CD4-positive, alpha-beta memory T cell (primary cell): Measurements from ENCODE around the gene ZNF383. TPM values are rescaled to one million over a fixed set of nuclear protein-coding genes. Genes with fewer than 3 reads are reported as not detected.
"Not testable (repeated sequence)": the region's sequence is repeated elsewhere in the genome, so short reads cannot be mapped to it uniquely, and the experiment has no call there.

Experiments used
- CTCF ChIA-PET: fragments of 350-600 bp; sonication (Branson Sonifier 250); formaldehyde crosslinking; loops from one replicate; lab custom pipeline; 2021; ENCODE audit warnings: inconsistent platforms; ENCODE audit not compliant: partially characterized antibody; lab: Charles Lee
- POLR2A ChIA-PET: fragments of 350-600 bp; sonication (Branson Sonifier 250); formaldehyde crosslinking; loops from one replicate; lab custom pipeline; 2021; ENCODE audit not compliant: partially characterized antibody; lab: Charles Lee
- DNase-seq, 5 donors: peaks; one replicate each; pipeline versions ENCODE4 v3.0.0 to v3.0.0-alpha.2; 2020 to 2022; ENCODE audit warnings: mixed read lengths in 1 of 5
- H3K27ac ChIP-seq: one replicate; pipeline ENCODE4 v1.7.0; 2013; ENCODE audit warnings: low read depth, low read length
- H3K27me3 ChIP-seq: 2 replicates; pipeline ENCODE4 v1.7.0; 2013; ENCODE audit warnings: mild to moderate bottlenecking, low read length, moderate library complexity; ENCODE audit not compliant: insufficient read depth
- H3K36me3 ChIP-seq: 2 replicates; pipeline ENCODE4 v1.7.0; 2013; ENCODE audit warnings: mild to moderate bottlenecking, low read length, moderate library complexity; ENCODE audit not compliant: insufficient read depth
- H3K4me1 ChIP-seq: 2 replicates; pipeline ENCODE4 v1.7.0; 2013; ENCODE audit warnings: mild to moderate bottlenecking, low read length, moderate library complexity; ENCODE audit not compliant: insufficient read depth
- H3K4me3 ChIP-seq, 2 donors: one replicate each; pipeline ENCODE4 v1.7.0; 2013; ENCODE audit warnings: low read length in 2 of 2, mild to moderate bottlenecking in 1 of 2
- H3K9me3 ChIP-seq, 2 donors: one replicate each; pipeline ENCODE4 v1.7.0; 2013; ENCODE audit warnings: low read length in 2 of 2, control low read depth in 1 of 2; ENCODE audit not compliant: control insufficient read depth in 1 of 2
- H3K27ac Mint-ChIP-seq, 7 donors: one replicate each; pipeline ENCODE4 v1.8.0; 2020 to 2021; ENCODE audit warnings: mixed read lengths in 7 of 7, mild to moderate bottlenecking in 6 of 7, inconsistent platforms in 3 of 7, moderate library complexity in 3 of 7
- H3K27me3 Mint-ChIP-seq, 2 donors: one replicate each; pipeline ENCODE4 v1.8.0; 2020 to 2021; ENCODE audit warnings: mixed read lengths in 2 of 2
- H3K36me3 Mint-ChIP-seq, 2 donors: one replicate each; pipeline ENCODE4 v1.8.0; 2020 to 2021; ENCODE audit warnings: mixed read lengths in 2 of 2, inconsistent platforms in 1 of 2, mild to moderate bottlenecking in 1 of 2
- H3K4me1 Mint-ChIP-seq, 4 donors: one replicate each; pipeline ENCODE4 v1.8.0; 2020 to 2021; ENCODE audit warnings: mixed read lengths in 4 of 4, mild to moderate bottlenecking in 1 of 4
- H3K4me3 Mint-ChIP-seq, 8 donors: one replicate each; pipeline ENCODE4 v1.8.0; 2020 to 2021; ENCODE audit warnings: mixed read lengths in 8 of 8, mild to moderate bottlenecking in 7 of 8, moderate library complexity in 6 of 8, inconsistent platforms in 3 of 8
- H3K9me3 Mint-ChIP-seq, 8 donors: one replicate each; pipeline ENCODE4 v1.8.0; 2020 to 2021; ENCODE audit warnings: mixed read lengths in 8 of 8, mild to moderate bottlenecking in 5 of 8, inconsistent platforms in 3 of 8, moderate library complexity in 1 of 8
- intact Hi-C: fragments of 100-400 bp; cut with micrococcal nuclease; formaldehyde crosslinking; loops from one replicate; pipeline ENCODE4 v1.15.1; 2023
- polyA plus RNA-seq, 2 donors: library from polyadenylated mRNA; unstranded; fragments of 300-500 nt; fragmentation: Illumina TruSeq; gene quantifications; one replicate each; pipeline ENCODE4 v1.2.3, GENCODE V29; 2021
- total RNA-seq, 2 experiments: library from RNA; stranded (reverse); gene quantifications; one replicate each; pipeline ENCODE4 v1.2.3, GENCODE V29; 2021

Gene ZNF383
- total and polyA plus RNA-seq, 4 experiments from 2014 or later = 8.4 to 34.0 (median 23.1) TPM

- H3K4me3 ChIP-seq = peak overlapping the region; percentile 9 to 15
- H3K36me3 ChIP-seq = no peaks in the 10 kb centered on the region
- no peak overlapping the region for H3K27ac ChIP-seq
- H3K27me3 ChIP-seq = no peaks in the 10 kb centered on the region
- POLR2A ChIA-PET = no interaction called here
- H3K27ac Mint-ChIP-seq = peak overlapping the region in 2 of 7 donors; percentile 61 to 80
- intact Hi-C loops = no loop called here
- peaks cover 6 to 92% (median 78%) of the 10 kb centered on the region in 8 donors for H3K9me3 Mint-ChIP-seq
- peaks cover 0 to 6% (median 0%) of the 10 kb centered on the region in 4 donors for H3K4me1 Mint-ChIP-seq
- peak overlapping the region; percentile 49 to 91 (median 73) for H3K4me3 Mint-ChIP-seq
- H3K27me3 Mint-ChIP-seq = peaks cover 0 to 3% of the 10 kb centered on the region in 2 donors
- peaks cover 31 to 34% of the 10 kb centered on the region in 2 donors for H3K36me3 Mint-ChIP-seq
- H3K9me3 ChIP-seq = peaks cover 9 to 37% of the 10 kb centered on the region in 2 donors
- H3K4me1 ChIP-seq = no peaks in the 10 kb centered on the region
- CTCF ChIA-PET = no interaction called here
- DNase-seq = peak; percentile 15 to 77 (median 43)
Observed at GRCh38 chr19:37251308-37252229, 33.6 kb downstream of the ZNF383 start.

- H3K36me3 ChIP-seq, H3K4me1 ChIP-seq, POLR2A ChIA-PET, H3K4me3 ChIP-seq, H3K4me3 Mint-ChIP-seq, H3K27ac ChIP-seq, H3K9me3 ChIP-seq, intact Hi-C loops, H3K4me1 Mint-ChIP-seq, DNase-seq, H3K27me3 Mint-ChIP-seq, H3K27me3 ChIP-seq, CTCF ChIA-PET, H3K27ac Mint-ChIP-seq: not testable (repeated sequence)
- Mint-ChIP-seq H3K9me3 (peaks cover 2 to 46% (median 26%) of the 10 kb centered on the region in 8 donors), H3K36me3 (peaks cover 10 to 24% of the 10 kb centered on the region in 2 donors)
Observed at GRCh38 chr19:37263028-37263427, 45.0 kb downstream of the ZNF383 start.

GRCh38 chr19:37267005-37267404, 49.0 kb downstream of the ZNF383 start:
- H3K4me1 ChIP-seq, DNase-seq, H3K4me3 Mint-ChIP-seq, H3K9me3 ChIP-seq, H3K27me3 ChIP-seq, H3K36me3 Mint-ChIP-seq, H3K4me3 ChIP-seq, H3K36me3 ChIP-seq, H3K4me1 Mint-ChIP-seq, POLR2A ChIA-PET, H3K27ac Mint-ChIP-seq, H3K27me3 Mint-ChIP-seq, intact Hi-C loops, H3K27ac ChIP-seq, CTCF ChIA-PET: not testable (repeated sequence)
- peaks cover 2 to 27% (median 13%) of the 10 kb centered on the region in 8 donors for H3K9me3 Mint-ChIP-seq

- H3K27ac Mint-ChIP-seq, H3K27ac ChIP-seq, POLR2A ChIA-PET, H3K4me3 ChIP-seq, H3K27me3 ChIP-seq, CTCF ChIA-PET, H3K36me3 Mint-ChIP-seq, intact Hi-C loops, H3K9me3 ChIP-seq, H3K4me1 Mint-ChIP-seq, H3K36me3 ChIP-seq, DNase-seq, H3K27me3 Mint-ChIP-seq, H3K4me1 ChIP-seq: not testable (repeated sequence)
- Mint-ChIP-seq H3K9me3 (peaks cover 2 to 20% (median 7%) of the 10 kb centered on the region in 8 donors), H3K4me3 (peak overlapping the region in 1 of 8 donors; percentile 15)
Observed at GRCh38 chr19:37267755-37268154, 49.7 kb downstream of the ZNF383 start.

- intact Hi-C loops, CTCF ChIA-PET, H3K4me1 ChIP-seq, H3K4me1 Mint-ChIP-seq, H3K27ac Mint-ChIP-seq, DNase-seq, H3K27ac ChIP-seq, H3K9me3 Mint-ChIP-seq, H3K27me3 Mint-ChIP-seq, H3K9me3 ChIP-seq, H3K4me3 Mint-ChIP-seq, H3K36me3 ChIP-seq, H3K36me3 Mint-ChIP-seq, H3K4me3 ChIP-seq, POLR2A ChIA-PET, H3K27me3 ChIP-seq: not testable (repeated sequence)
Observed at GRCh38 chr19:37280656-37281055, 62.6 kb downstream of the ZNF383 start.

- H3K4me3 Mint-ChIP-seq, H3K27ac ChIP-seq, H3K4me1 Mint-ChIP-seq, H3K36me3 Mint-ChIP-seq, intact Hi-C loops, POLR2A ChIA-PET, H3K4me1 ChIP-seq, H3K27me3 Mint-ChIP-seq, H3K9me3 Mint-ChIP-seq, H3K9me3 ChIP-seq, H3K27me3 ChIP-seq, H3K4me3 ChIP-seq, H3K27ac Mint-ChIP-seq, CTCF ChIA-PET, H3K36me3 ChIP-seq, DNase-seq: not testable (repeated sequence)
Observed at GRCh38 chr19:37284020-37284419, 66.0 kb downstream of the ZNF383 start.

GRCh38 chr19:37289229-37289628, 71.2 kb downstream of the ZNF383 start:
- H3K9me3 Mint-ChIP-seq, H3K27me3 Mint-ChIP-seq, DNase-seq, H3K27ac Mint-ChIP-seq, POLR2A ChIA-PET, CTCF ChIA-PET, H3K9me3 ChIP-seq, H3K4me1 ChIP-seq, H3K27me3 ChIP-seq, intact Hi-C loops, H3K4me3 ChIP-seq, H3K36me3 Mint-ChIP-seq, H3K36me3 ChIP-seq, H3K27ac ChIP-seq, H3K4me3 Mint-ChIP-seq, H3K4me1 Mint-ChIP-seq: not testable (repeated sequence)
